GM13977 (cell line): ENCODE results near the gene CTCF.
"Not testable (repeated sequence)": the region's sequence is repeated elsewhere in the genome, so short reads cannot be mapped to it uniquely, and the experiment has no call there.

Source experiments
- DNase-seq: peaks from one replicate; pipeline ENCODE4 v3.0.0; 2012; ENCODE audit warnings: low spot score
- CTCF ChIP-seq: IDR thresholded peaks from 2 replicates; pipeline ENCODE4 v1.5.1; 2012; ENCODE audit warnings: mild to moderate bottlenecking, control low read depth; ENCODE audit not compliant: insufficient read depth; ENCODE audit errors: extremely low read depth, missing control alignments
- in situ Hi-C: fragments of 300-500 bp; cut with MboI; formaldehyde crosslinking; loops from one replicate; pipeline ENCODE4 v1.12.0; 2022; ENCODE audit warnings: low sequenced_read_pairs, low pct_unique_long_range_greater_than_20kb, mixed read lengths, inconsistent platforms; ENCODE audit not compliant: unreplicated experiment

The CTCF gene

GRCh38 chr16:67562526-67562917, at the start of gene CTCF:
CTCF (plus strand) TSS chr16:67562526; CDS start chr16:67610833, 48,307 bp downstream.
- in situ Hi-C loops: no loop called here
- TF ChIP-seq CTCF: peak; percentile 69
- DNase-seq: peak; percentile 86

- DNase-seq, in situ Hi-C loops: not testable (repeated sequence)
- TF ChIP-seq CTCF: peak; percentile 7
Measured at GRCh38 chr16:67513892-67514291, 48.4 kb upstream of the CTCF start.

- peak; percentile 70 for DNase-seq
- TF ChIP-seq CTCF: peak; percentile 77
- in situ Hi-C loops: no loop called here
Measured at GRCh38 chr16:67514382-67514828, 47.9 kb upstream of the CTCF start.

- DNase-seq: no peak
- no peak for TF ChIP-seq CTCF
- in situ Hi-C loops: no loop called here
Measured at GRCh38 chr16:67516296-67517154, 45.8 kb upstream of the CTCF start.

- in situ Hi-C loops: no loop called here
Measured at GRCh38 chr16:67517155-67517445, 45.2 kb upstream of the CTCF start.

GRCh38 chr16:67517661-67518423, 44.5 kb upstream of the CTCF start:
- in situ Hi-C loops: no loop called here
- DNase-seq: peak; percentile 51
- no peak for TF ChIP-seq CTCF

More at GRCh38 chr16:67517155-67517445, 45.2 kb upstream of the CTCF start:
- no peak for TF ChIP-seq CTCF
- no peak for DNase-seq
